Measurements from ENCODE around the gene SHISA5.

DNA sequence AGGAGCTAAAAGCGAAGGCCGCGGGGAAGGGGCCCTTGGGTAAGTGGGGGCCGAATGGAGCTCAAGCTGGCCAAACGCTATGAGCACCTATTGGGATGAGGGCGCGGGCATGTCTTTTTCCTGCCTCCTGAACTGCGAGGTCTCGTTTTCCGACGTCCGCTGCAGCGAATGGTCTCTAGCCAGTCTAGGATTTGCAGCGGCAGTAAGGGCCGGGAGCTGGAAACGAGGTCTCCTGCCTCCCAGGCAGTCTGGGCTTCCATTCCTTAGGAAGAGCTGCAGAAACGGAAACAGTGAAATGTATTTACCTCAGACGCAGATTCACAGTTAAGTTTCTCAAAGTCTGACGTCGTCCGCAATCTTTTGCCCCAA is 63.4 kb downstream of the SHISA5 start:
- TF ChIP-seq, protein P1, sequence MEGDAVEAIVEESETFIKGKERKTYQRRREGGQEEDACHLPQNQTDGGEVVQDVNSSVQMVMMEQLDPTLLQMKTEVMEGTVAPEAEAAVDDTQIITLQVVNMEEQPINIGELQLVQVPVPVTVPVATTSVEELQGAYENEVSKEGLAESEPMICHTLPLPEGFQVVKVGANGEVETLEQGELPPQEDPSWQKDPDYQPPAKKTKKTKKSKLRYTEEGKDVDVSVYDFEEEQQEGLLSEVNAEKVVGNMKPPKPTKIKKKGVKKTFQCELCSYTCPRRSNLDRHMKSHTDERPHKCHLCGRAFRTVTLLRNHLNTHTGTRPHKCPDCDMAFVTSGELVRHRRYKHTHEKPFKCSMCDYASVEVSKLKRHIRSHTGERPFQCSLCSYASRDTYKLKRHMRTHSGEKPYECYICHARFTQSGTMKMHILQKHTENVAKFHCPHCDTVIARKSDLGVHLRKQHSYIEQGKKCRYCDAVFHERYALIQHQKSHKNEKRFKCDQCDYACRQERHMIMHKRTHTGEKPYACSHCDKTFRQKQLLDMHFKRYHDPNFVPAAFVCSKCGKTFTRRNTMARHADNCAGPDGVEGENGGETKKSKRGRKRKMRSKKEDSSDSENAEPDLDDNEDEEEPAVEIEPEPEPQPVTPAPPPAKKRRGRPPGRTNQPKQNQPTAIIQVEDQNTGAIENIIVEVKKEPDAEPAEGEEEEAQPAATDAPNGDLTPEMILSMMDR (conservative IDR thresholded peaks at IDR 0.05): no peak
- no peak for TF ChIP-seq ZFX (IDR thresholded peaks at IDR 0.05)
